HepG2 (cell line): ENCODE data around the gene THEMIS. TPM values are rescaled to one million over a fixed set of nuclear protein-coding genes. Genes with fewer than 3 reads are reported as not detected.

Source experiments
- ADNP ChIP-seq: sonication (generic); formaldehyde crosslinking; IDR thresholded peaks from 2 replicates; pipeline ENCODE4 v1.4.0; 2020; ENCODE audit warnings: missing genetic modification reagents
- ARNT ChIP-seq: fragments of 450-650 bp; IDR thresholded peaks from 2 replicates; pipeline ENCODE4 v1.6.1; 2017
- ATAD3A ChIP-seq: sonication (generic); formaldehyde crosslinking; IDR thresholded peaks from 2 replicates; pipeline ENCODE4 v1.4.0; 2020; ENCODE audit warnings: missing genetic modification reagents
- BORCS8-MEF2B ChIP-seq: sonication (generic); formaldehyde crosslinking; IDR thresholded peaks from 2 replicates; pipeline ENCODE4 v1.8.0; 2022; ENCODE audit warnings: mild to moderate bottlenecking, missing genetic modification reagents
- EZH2 ChIP-seq: conservative IDR thresholded peaks from 2 replicates; pipeline ENCODE4 v1.6.1; 2012; ENCODE audit warnings: mild to moderate bottlenecking, low read depth, low read length, moderate library complexity
- FOSL1 ChIP-seq: sonication (generic); formaldehyde crosslinking; IDR thresholded peaks from 2 replicates; pipeline ENCODE4 v1.9.0; 2021; ENCODE audit warnings: missing genetic modification reagents, borderline replicate concordance
- HMG20B ChIP-seq: conservative IDR thresholded peaks from 2 replicates; pipeline ENCODE4 v1.6.1; 2016; ENCODE audit warnings: missing genetic modification reagents, missing compliant biosample characterization
- HNF4A ChIP-seq: sonication (generic); formaldehyde crosslinking; IDR thresholded peaks from 2 replicates; pipeline ENCODE4 v1.4.0; 2020; ENCODE audit warnings: missing genetic modification reagents
- JUND ChIP-seq: sonication (generic); formaldehyde crosslinking; IDR thresholded peaks from 2 replicates; pipeline ENCODE4 v1.8.0; 2022; ENCODE audit warnings: mild to moderate bottlenecking, missing genetic modification reagents
- MIER2 ChIP-seq: IDR thresholded peaks from 2 replicates; pipeline ENCODE4 v1.6.1; 2016; ENCODE audit warnings: missing biosample characterization, missing genetic modification reagents
- NPAS2 ChIP-seq: sonication (generic); formaldehyde crosslinking; IDR thresholded peaks from 2 replicates; pipeline ENCODE4 v1.8.0; 2022; ENCODE audit warnings: mild to moderate bottlenecking, missing genetic modification reagents, borderline replicate concordance
- SKI ChIP-seq: fragments of 450-650 bp; IDR thresholded peaks from one replicate; pipeline ENCODE4 v1.6.1; 2018; ENCODE audit warnings: mild to moderate bottlenecking; ENCODE audit not compliant: partially characterized antibody
- TMF1 ChIP-seq: sonication (generic); formaldehyde crosslinking; IDR thresholded peaks from 2 replicates; pipeline ENCODE4 v1.8.1; 2022; ENCODE audit warnings: low read depth, missing genetic modification reagents
- ZNF160 ChIP-seq: sonication (generic); formaldehyde crosslinking; IDR thresholded peaks from 2 replicates; pipeline ENCODE4 v1.8.0; 2022; ENCODE audit warnings: mild to moderate bottlenecking, inconsistent platforms, missing genetic modification reagents
- ZNF234 ChIP-seq: sonication (generic); formaldehyde crosslinking; conservative IDR thresholded peaks from 2 replicates; pipeline ENCODE4 v1.5.1; 2020; ENCODE audit warnings: mild to moderate bottlenecking, missing genetic modification reagents
- ZNF33A ChIP-seq: sonication (generic); formaldehyde crosslinking; IDR thresholded peaks from 2 replicates; pipeline ENCODE4 v1.5.1; 2020; ENCODE audit warnings: missing genetic modification reagents, mild to moderate bottlenecking, moderate library complexity, borderline replicate concordance
- polyA plus RNA-seq, 8 experiments: library from polyadenylated mRNA; depleted of rRNA in 3 of 8; stranded (reverse) in 7 of 8; unstranded in 1 of 8; fragments of >200 nt; fragmentation: Illumina TruSeq in 4 of 8; extraction: Trizol in 4 of 8; gene quantifications; 2 replicates each; pipeline versions ENCODE4 v1.2.1 to v1.2.3, GENCODE V29; 2011 to 2016; ENCODE audit warnings: low read depth in 4 of 8, missing spikeins in 1 of 8, mixed read lengths in 1 of 8; ENCODE audit not compliant: insufficient read depth in 1 of 8
- total RNA-seq, 5 experiments: library from RNA; depleted of rRNA; stranded (reverse); fragments of >200 nt; fragmentation: Illumina TruSeq; extraction: Trizol; gene quantifications; 2 replicates each; pipeline ENCODE4 v1.2.3, GENCODE V29; 2016; ENCODE audit warnings: low read depth in 1 of 5
- TF ChIP-seq, protein P1 (sequence below): sonication (generic); formaldehyde crosslinking; IDR thresholded peaks from 2 replicates; pipeline ENCODE4 v1.5.0; 2020; ENCODE audit warnings: mild to moderate bottlenecking, missing genetic modification reagents, borderline replicate concordance
- TF ChIP-seq, protein P2 (sequence below): IDR thresholded peaks from 2 replicates; pipeline ENCODE4 v1.6.1; 2016
- TF ChIP-seq, protein P3 (sequence below): sonication (generic); formaldehyde crosslinking; IDR thresholded peaks from 2 replicates; pipeline ENCODE4; 2020; ENCODE audit warnings: missing genetic modification reagents, mild to moderate bottlenecking, borderline replicate concordance
- TF ChIP-seq, protein P4 (sequence below): sonication (generic); formaldehyde crosslinking; IDR thresholded peaks from 2 replicates; pipeline ENCODE4 v1.5.0; 2020; ENCODE audit warnings: missing genetic modification reagents, mild to moderate bottlenecking, borderline replicate concordance
- TF ChIP-seq, protein P5 (sequence below): sonication (generic); formaldehyde crosslinking; IDR thresholded peaks from 2 replicates; pipeline ENCODE4 v1.4.0; 2020; ENCODE audit warnings: low read depth, mild to moderate bottlenecking, missing genetic modification reagents

Gene THEMIS
- total and polyA plus RNA-seq, 2 of the 13 experiments (the other 11 are each of a cell fraction or from before 2014, with no cell fraction given) = not detected

DNA sequence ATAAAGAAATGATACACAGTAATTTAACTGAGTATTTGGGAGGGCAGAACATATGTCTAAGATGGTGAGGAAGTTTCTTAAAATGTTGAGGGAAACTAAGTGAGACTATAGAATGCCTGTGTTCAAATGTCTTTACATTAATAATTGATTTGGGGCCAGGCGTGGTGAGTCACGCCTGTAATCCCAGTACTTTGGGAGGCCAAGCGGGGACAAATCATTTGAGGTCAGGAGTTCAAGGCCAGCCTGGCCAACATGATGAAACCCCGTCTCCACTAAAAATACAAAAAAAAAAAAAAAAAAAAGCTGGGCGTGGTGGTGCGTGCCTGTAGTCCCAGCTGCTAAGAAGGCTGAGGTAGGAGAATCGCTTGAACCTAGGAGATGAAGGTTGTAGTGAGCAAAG is 66.7 kb downstream of the THEMIS start (continued):
- TF ChIP-seq, protein P1, sequence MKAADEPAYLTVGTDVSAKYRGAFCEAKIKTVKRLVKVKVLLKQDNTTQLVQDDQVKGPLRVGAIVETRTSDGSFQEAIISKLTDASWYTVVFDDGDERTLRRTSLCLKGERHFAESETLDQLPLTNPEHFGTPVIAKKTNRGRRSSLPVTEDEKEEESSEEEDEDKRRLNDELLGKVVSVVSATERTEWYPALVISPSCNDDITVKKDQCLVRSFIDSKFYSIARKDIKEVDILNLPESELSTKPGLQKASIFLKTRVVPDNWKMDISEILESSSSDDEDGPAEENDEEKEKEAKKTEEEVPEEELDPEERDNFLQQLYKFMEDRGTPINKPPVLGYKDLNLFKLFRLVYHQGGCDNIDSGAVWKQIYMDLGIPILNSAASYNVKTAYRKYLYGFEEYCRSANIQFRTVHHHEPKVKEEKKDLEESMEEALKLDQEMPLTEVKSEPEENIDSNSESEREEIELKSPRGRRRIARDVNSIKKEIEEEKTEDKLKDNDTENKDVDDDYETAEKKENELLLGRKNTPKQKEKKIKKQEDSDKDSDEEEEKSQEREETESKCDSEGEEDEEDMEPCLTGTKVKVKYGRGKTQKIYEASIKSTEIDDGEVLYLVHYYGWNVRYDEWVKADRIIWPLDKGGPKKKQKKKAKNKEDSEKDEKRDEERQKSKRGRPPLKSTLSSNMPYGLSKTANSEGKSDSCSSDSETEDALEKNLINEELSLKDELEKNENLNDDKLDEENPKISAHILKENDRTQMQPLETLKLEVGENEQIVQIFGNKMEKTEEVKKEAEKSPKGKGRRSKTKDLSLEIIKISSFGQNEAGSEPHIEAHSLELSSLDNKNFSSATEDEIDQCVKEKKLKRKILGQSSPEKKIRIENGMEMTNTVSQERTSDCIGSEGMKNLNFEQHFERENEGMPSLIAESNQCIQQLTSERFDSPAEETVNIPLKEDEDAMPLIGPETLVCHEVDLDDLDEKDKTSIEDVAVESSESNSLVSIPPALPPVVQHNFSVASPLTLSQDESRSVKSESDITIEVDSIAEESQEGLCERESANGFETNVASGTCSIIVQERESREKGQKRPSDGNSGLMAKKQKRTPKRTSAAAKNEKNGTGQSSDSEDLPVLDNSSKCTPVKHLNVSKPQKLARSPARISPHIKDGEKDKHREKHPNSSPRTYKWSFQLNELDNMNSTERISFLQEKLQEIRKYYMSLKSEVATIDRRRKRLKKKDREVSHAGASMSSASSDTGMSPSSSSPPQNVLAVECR (CRISPR knock-in tag) = no peak
- TF ChIP-seq SKI (peak; percentile 54), ADNP (CRISPR knock-in tag) (no peak), MIER2 (CRISPR knock-in tag) (no peak), BORCS8-MEF2B (CRISPR knock-in tag) (no peak), FOSL1 (CRISPR knock-in tag) (peak; percentile 70), ZNF234 (no peak), HMG20B (CRISPR knock-in tag) (no peak), ATAD3A (CRISPR knock-in tag) (no peak), ARNT (no peak), EZH2 (no peak), TMF1 (no peak), ZNF33A (CRISPR knock-in tag) (no peak), HNF4A (peak; percentile 32; the same call in 1 of the 2 replicates), NPAS2 (CRISPR knock-in tag) (no peak), ZNF160 (CRISPR knock-in tag) (no peak), JUND (CRISPR knock-in tag) (peak; percentile 69; the same call in 1 of the 2 replicates)
- TF ChIP-seq, protein P2, sequence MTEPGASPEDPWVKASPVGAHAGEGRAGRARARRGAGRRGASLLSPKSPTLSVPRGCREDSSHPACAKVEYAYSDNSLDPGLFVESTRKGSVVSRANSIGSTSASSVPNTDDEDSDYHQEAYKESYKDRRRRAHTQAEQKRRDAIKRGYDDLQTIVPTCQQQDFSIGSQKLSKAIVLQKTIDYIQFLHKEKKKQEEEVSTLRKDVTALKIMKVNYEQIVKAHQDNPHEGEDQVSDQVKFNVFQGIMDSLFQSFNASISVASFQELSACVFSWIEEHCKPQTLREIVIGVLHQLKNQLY = no peak
- TF ChIP-seq, protein P3, sequence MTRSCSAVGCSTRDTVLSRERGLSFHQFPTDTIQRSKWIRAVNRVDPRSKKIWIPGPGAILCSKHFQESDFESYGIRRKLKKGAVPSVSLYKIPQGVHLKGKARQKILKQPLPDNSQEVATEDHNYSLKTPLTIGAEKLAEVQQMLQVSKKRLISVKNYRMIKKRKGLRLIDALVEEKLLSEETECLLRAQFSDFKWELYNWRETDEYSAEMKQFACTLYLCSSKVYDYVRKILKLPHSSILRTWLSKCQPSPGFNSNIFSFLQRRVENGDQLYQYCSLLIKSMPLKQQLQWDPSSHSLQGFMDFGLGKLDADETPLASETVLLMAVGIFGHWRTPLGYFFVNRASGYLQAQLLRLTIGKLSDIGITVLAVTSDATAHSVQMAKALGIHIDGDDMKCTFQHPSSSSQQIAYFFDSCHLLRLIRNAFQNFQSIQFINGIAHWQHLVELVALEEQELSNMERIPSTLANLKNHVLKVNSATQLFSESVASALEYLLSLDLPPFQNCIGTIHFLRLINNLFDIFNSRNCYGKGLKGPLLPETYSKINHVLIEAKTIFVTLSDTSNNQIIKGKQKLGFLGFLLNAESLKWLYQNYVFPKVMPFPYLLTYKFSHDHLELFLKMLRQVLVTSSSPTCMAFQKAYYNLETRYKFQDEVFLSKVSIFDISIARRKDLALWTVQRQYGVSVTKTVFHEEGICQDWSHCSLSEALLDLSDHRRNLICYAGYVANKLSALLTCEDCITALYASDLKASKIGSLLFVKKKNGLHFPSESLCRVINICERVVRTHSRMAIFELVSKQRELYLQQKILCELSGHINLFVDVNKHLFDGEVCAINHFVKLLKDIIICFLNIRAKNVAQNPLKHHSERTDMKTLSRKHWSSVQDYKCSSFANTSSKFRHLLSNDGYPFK (CRISPR knock-in tag) = no peak
- TF ChIP-seq, protein P4, sequence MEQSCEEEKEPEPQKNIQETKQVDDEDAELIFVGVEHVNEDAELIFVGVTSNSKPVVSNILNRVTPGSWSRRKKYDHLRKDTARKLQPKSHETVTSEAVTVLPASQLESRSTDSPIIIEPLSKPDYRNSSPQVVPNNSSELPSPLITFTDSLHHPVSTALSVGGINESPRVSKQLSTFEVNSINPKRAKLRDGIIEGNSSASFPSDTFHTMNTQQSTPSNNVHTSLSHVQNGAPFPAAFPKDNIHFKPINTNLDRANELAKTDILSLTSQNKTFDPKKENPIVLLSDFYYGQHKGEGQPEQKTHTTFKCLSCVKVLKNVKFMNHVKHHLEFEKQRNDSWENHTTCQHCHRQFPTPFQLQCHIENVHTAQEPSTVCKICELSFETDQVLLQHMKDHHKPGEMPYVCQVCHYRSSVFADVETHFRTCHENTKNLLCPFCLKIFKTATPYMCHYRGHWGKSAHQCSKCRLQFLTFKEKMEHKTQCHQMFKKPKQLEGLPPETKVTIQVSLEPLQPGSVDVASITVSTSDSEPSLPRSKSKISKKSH (CRISPR knock-in tag) = no peak
- TF ChIP-seq, protein P5, sequence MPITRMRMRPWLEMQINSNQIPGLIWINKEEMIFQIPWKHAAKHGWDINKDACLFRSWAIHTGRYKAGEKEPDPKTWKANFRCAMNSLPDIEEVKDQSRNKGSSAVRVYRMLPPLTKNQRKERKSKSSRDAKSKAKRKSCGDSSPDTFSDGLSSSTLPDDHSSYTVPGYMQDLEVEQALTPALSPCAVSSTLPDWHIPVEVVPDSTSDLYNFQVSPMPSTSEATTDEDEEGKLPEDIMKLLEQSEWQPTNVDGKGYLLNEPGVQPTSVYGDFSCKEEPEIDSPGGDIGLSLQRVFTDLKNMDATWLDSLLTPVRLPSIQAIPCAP = no peak
